ENCODE data around the gene CASD1.

Gene CASD1

GRCh38 chr7:94514140-94514889 is 4.7 kb downstream of the CASD1 start:
- no peak for DNase-seq

- no peak for DNase-seq
Measured at GRCh38 chr7:94514917-94515316, 5.3 kb downstream of the CASD1 start.

DNA sequence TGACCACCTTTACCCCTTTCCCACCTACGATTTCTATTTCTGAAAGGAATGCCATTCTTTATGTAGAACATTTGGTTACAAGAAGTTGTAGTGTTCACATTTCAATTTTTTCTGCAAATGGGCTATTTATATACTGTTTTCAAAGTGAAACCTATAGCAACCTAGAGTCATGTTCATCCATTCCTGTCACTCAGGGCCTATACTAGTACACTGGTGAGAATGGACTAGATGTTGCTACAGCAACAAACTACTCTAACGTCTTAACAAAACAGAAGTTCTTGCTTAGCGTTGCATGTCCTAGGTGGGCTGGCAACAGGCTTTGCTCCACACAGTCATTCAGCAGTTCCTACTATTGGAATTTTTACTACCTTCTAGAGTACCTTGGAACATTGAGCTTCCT is 16.3 kb downstream of the CASD1 start:
- no peak for DNase-seq

GRCh38 chr7:94529516-94529915 is 19.9 kb downstream of the CASD1 start:
- DNase-seq = no peak

DNA sequence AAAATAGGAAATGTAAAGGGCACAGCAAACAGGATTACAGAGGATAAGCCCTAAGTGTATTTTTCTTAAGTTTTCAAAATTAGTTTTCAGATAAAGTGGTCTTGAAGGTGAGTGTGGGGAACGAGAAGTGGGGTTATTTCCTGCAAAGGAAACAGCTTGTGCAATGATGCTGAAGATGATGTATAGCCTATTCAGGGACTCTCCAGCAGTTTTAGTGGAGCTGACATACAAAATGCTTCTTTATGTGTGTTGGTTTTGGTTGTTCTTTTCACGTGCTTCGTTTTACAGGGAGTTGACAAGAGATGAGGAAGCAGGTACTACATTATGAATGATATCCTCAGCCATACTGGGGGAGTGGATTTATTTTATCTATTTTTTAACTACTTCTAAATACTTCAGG is 20.5 kb downstream of the CASD1 start:
- DNase-seq = no peak

DNA sequence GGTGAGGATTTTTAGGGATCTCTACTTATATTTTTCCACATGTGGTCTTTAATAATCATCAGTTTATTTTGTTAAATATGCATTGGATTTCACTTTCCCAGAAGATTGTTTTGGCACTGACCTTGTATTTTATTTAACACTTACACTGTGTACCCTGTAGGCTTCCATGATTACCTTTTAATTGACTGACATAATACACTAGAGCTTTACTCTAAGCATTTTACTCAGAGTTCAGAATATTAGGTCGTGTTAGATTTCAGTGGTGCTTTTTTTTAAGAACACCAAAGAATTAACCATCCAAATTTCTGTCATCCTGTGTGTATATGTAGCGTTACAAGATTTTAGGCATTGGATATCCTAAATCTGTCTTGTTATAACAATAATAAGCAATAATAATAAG is 23.1 kb downstream of the CASD1 start:
- DNase-seq = no peak

DNA sequence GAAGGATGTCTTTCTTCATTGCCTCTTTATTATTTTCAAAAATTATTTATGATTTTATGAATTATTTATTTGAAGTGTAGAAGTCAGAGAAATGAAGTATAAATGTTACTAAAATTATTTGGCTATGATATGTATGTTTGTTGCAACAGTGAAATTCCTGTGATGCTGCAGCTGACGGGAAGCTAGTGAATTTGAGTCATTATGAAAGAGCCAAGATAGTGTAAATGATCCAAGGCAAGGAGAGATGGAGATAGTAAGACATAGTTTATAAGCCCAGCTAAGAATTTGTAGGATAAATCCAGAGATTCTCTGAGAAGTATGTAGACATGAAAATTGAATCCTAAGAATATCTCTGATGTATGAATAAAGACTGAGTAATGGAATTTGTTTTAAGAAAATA is 30.8 kb downstream of the CASD1 start:
- DNase-seq = no peak

- DNase-seq = no peak
Measured at GRCh38 chr7:94547126-94547525, 37.5 kb downstream of the CASD1 start.

GRCh38 chr7:94556028-94556427 is 46.4 kb downstream of the CASD1 start:
- no peak for DNase-seq

- DNase-seq = no peak
Measured at GRCh38 chr7:94557215-94557614, 47.6 kb downstream of the CASD1 start.

DNA sequence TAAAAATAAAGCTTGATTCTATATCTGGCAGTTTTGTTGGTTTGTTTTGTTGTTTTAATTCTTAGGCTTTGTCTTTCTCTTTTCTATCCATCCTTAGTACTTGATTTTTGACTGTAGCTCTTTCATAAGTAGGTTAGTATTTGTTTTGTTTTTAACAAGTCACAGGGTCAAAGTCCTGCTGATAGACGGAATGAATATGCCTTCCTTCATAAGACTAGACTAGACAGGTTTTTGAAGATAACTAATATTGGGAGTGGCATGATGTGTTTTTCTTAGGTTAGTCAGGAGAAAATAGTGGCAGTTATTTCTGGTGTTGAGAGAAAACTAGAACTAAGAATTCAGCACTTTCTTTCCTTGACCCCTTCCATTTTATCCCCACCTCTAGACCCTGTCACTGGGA is 50.4 kb downstream of the CASD1 start:
- DNase-seq = no peak

GRCh38 chr7:94561841-94562514 is 52.4 kb downstream of the CASD1 start:
- no peak for DNase-seq

DNA sequence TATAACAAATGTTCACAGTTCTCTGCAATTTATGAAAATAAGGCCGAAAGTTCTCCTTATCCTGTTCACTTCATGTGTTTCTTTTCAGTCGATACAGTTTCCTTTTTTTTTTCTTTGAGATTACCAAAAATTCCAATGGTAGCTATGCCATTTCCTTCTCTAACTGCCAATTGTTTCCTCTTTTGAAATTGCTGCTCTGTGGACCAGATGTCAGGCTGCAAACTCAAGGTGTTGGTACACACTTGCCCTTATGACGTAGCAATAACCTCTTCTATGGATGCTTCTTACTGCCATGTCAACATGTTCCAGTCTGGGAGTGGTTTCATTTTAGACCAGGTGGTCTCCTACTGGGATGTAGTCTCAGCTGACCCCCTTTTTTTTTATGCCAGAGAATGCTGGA is 52.9 kb downstream of the CASD1 start:
- DNase-seq = no peak

DNA sequence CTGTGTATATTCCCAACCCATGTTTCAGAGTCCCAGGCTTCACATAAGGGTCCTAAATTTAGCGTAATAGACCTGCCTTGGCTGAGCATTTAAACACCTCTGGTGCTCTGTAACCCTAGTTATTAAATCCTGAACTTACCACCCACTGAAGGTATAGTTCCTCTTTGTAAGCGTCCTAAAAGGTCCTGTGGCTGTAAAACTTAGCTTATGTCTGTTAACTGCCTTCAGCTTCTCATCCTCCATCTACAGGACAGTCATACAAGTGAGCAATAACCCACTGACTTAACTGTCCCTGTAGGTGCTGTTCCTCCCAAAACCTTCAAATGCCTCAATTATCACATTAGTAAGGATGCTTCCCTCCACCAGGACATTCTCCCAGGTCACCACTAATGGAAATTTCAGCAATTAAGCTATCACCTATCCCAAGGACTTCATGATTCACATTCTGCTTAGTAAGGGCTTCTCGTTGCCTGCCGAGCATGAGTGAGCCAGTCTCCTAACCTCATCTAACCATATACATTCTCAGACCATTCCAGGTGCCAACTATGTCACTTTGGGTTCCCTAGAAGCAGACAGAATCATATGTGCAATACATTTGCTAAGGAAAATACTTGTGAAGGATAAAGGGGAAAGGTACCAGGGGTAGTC is 55.8 kb downstream of the CASD1 start:
- no peak for DNase-seq

GRCh38 chr7:94567396-94567795 is 57.8 kb downstream of the CASD1 start:
- DNase-seq = no peak

DNA sequence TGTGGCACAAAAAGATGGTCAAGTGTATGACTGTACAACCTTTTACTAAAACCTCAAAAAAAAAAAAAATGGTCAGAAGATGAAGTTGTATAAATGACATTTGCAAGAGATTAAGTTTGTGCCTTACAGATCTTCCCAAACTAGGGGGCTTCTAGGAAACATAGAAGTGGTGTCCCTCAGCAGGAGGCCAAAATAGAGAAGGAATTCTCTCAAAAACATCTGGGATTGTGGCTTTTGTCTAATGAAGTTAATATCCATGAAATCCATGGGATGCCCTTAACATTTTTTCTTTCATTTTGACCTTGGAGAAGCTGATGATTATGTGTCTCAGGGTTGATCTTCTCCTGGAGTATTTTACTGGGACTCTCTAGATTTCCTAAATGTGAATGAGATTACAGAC is 62.2 kb downstream of the CASD1 start:
- DNase-seq = no peak

- DNase-seq = no peak
Measured at GRCh38 chr7:94575646-94576045, 66.0 kb downstream of the CASD1 start.

DNA sequence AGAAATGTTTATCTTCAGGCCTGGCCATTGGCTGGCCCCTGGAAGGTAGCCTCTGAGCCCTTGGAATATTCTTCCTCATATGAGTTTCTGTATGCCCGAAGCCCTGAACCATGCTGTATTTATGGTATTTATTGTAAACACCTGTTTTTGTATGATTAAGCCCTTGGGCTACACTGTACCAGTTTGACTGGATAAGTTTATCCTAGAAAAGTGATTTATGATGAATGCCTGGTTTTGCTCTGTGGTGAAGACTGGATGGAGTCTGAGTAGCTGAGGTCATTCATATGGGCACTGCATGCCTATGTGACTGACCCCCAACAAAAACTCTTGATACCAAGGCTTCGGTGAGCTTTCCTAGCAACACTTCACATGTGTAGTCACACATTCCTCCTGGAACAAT is 66.7 kb downstream of the CASD1 start:
- no peak for DNase-seq

DNA sequence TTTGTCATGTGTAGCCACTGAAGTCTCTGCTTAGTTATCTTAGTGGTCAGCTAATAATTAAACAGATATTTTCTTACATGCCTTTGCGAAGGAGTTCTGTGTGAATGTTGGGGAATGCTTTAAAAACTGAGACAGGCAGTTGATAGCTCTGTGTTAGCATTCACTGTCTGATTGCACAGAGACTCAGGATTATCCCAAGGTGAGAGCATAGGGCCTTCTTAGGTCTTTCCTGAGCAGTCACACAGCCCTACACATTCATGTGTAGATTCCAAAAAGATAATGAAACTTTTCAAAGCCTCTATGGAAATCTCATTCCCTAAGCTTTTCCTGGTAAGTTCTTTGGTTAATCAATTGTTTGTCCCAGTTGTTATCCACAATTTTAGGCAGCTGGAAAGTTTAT is 67.7 kb downstream of the CASD1 start:
- DNase-seq = no peak

DNA sequence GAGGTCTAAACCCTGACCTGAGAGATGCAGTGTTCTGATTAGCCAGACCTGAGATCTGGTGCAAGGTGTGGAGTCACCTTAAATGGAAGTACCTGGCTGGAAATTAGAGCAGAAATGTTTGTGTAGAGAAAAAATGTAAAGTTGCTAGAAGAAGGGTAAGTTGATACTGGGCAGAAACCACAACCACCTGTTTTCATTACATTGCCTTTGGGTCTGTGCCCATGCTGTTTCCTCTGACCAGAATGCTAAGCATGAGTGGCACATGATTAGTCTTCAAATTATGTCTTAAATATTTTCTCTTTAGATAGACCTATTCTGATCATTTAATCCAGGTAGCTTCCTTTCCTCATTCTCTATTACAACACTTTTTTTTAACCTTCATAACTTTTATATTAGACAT is 69.0 kb downstream of the CASD1 start:
- DNase-seq = no peak

- no peak for DNase-seq
Measured at GRCh38 chr7:94579470-94579869, 69.9 kb downstream of the CASD1 start.

DNA sequence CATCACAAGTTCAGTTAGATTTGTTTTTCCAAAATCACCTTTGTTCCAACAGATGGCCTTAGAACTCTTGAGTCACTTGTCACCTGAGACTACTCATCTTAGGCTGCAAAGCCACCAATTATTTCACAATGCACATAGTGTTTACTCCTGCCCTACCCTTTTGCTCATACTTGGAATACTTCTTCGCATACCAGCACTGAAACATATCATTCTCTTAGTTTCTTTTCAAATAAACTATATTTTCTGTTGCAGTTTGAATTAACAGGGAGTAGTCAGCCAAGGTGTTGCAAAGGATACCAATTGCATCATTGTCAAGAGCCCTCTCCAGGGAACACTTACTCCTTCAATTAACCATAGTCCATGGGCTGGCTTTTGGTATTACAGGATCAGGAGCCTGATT is 71.0 kb downstream of the CASD1 start:
- DNase-seq = no peak

DNA sequence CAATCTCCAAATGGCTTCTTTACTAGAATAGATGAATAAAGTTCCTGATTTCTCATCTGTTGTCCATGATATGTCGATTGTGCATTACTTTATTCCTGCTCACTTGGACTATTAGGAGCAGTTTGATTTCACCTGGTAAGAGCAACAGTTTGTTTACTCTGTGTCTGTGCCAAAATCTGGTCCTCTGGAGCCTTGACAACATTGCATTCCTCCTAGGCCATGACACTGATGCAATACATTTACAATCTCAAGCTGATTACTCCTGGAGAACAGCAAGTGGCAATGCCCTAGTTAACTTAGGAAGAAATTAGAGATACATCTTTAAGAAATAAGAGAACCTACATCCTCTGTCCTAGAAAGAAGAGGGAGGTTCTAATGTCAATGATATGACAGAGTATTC is 74.5 kb downstream of the CASD1 start:
- DNase-seq = no peak

GRCh38 chr7:94588075-94588474 is 78.5 kb downstream of the CASD1 start:
- no peak for DNase-seq

Data from CD4-positive, alpha-beta T cell treated with Interferon gamma for 1 hour (primary cell).